H4 (cell line): ENCODE measurements around the gene ANKRD44. TPM values are rescaled to one million over a fixed set of nuclear protein-coding genes. Genes with fewer than 3 reads are reported as not detected.
"Not testable (repeated sequence)": the region's sequence is repeated elsewhere in the genome, so short reads cannot be mapped to it uniquely, and the experiment has no call there.

Experiments used
- DNase-seq: peaks from one replicate; pipeline ENCODE4 v3.0.0-alpha.2; 2015; ENCODE audit warnings: low spot score
- total RNA-seq: library from RNA; depleted of rRNA; stranded (reverse); fragments of >200 nt; shearing (Covaris generic); gene quantifications from 2 replicates; pipeline ENCODE4 v1.2.3, GENCODE V29; 2014

The ANKRD44 gene
- total RNA-seq, 1 experiment from 2014 or later = 4.0 TPM

- DNase-seq = no peak
Observed at GRCh38 chr2:197031803-197032202, 278.8 kb downstream of the ANKRD44 start.

DNA sequence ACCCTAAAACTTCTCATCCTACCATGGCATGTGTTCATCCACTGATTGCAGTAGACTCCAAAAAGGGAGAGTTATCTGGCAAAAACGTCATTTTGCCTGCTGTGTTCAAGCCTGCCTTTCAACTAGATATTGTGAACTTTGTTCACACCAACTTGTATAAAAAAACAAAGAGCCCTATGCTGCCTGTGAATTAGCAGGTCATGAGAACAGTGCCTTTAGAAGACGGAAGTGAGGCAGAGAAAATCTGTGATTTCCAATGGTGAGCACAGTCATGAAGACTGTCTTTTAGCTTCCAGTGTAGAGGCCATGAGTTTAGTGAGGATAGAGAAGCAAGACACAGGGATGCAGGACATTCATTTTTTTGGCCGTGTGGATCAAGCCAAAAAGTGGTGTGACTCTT is 280.5 kb downstream of the ANKRD44 start:
- DNase-seq = no peak

DNA sequence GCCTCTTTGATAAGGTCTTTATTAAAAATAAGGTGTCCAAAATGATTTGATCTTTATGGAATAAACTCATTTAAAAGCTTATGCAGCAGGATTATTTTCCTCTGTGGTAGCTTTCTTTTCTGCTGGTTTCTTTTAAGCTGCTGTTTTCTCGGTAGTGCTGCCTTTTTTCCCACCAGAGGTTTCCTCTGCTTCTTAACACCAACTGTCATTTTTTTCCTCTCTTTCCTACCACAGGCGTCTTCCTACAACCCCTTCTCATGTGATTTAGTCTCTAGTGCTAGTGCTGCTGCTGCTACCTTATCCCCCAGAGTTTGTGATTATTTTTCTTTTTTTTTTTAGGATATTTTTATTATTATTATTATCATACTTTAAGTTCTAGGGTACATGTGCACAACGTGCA is 281.9 kb downstream of the ANKRD44 start:
- DNase-seq = no peak

DNA sequence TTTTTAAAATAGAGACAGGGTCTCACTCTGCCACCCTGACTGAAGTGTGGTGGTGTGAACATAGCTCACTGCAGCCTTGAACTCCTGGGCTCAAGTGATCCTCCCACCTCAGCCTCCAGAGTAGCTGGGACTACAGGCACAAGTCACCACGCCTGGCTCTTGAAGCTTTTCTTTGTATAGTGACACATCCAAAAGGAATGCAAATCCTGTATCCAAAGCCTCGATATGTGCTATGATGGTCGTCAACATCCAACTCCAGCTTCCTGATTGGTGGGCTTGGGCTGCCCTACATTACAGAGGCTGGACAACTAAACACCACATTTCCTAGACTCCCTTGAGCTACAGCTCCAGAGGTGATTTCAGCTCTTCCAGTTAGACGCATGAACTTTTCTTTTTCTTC is 282.4 kb downstream of the ANKRD44 start:
- peak; percentile 89 for DNase-seq

GRCh38 chr2:197024206-197024605 is 286.4 kb downstream of the ANKRD44 start:
- DNase-seq = no peak

DNA sequence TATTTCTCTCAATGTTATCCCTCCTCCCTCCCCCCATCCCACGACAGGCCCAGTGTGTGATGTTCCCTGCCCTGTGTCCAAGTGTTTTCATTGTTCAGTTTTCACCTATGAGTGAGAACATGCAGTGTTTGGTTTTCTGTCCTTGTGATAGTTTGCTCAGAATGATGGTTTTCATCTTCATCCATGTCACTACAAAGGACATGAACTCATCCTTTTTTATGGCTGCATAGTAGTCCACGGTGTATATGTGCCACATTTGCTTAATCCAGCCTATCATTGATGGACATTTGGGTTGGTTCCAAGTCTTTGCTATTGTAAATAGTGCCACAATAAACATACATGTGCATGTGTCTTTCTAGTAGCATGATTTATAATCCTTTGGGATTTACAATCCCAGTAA is 289.7 kb downstream of the ANKRD44 start:
- not testable (repeated sequence) for DNase-seq

DNA sequence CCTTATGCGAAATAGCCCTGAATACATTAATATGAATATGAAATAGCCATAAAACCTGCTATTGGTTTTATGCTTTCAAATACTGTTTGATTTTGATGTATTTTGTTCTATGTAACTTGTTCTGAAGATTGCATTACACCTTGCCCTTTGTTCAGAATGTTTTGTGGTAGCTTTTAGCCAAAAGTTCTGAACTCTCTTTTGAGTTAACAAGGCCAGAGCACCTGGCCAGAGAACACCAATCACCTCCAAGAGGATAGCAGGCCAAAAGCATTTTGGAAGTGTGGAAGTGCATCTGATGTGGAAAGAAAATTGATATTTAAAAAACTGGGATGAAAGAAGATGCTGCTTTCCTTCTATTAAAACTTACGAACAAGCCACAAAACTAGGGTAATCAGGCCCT is 297.5 kb downstream of the ANKRD44 start:
- no peak for DNase-seq

- DNase-seq = peak; percentile 61
Observed at GRCh38 chr2:197011801-197012641, 298.6 kb downstream of the ANKRD44 start.

DNA sequence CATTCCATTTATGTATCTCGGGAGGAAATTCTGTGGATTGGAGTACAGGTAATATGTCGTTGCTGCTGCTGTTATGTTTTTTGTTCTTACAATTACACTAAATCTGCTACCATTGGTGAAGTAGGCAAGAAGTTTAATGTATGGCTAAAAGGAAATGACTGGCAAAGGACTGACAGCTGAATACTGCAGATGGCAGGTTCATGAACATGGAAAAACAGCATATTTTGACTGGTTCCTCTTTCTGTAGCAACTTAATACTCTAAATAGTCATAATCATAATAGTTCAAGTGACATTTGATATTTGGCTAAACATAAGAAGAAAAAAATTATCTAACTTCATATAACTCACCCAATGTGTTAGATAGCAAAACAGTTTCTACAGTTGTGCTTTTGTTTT is 299.6 kb downstream of the ANKRD44 start:
- no peak for DNase-seq

- DNase-seq = no peak
Observed at GRCh38 chr2:197010200-197011020, 300.2 kb downstream of the ANKRD44 start.

- DNase-seq = not testable (repeated sequence)
Observed at GRCh38 chr2:197008741-197009341, 301.7 kb downstream of the ANKRD44 start.

DNA sequence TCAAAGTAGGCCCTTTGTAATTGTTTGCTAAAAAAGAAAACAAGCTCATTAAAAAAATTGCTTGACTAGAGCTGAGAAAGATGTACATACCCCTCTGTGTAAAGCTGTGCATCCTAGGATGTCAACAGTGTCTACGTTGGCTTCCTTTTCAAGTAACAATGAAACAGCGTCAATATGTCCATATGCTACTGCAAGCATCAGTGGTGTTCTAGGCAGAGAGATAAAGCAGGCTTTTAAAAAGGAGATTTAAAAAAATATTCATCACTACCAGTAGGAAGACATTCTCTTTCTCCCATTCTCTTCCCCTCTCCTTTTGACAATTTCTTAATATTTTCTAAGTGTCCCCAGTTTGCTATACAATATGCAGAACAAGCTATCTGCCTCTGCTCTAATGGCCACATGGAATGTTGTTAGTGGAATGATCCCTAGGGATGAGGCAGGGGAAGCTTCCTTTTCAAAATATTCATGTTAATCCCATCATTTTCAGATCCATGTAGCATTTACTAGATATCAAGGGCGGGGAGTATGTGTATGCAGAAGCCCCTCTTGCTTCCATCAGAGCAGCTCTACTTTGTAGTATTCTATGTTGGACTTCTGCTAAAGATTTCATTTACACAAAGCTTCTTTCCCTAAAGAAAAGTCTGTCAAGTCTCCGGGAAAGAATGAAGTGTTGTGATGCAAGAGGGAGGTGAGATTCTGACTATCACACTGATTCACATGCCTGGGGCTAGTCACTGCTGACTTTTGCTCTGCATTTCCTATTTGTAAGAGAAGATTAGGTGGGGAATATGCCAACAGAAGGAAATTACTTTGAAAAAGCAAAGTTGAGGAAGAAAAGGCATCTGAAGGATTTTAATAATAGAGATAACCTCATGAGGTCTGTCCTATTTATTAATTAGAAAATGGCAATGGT is 302.6 kb downstream of the ANKRD44 start:
- DNase-seq = no peak

GRCh38 chr2:197001921-197002320 is 308.7 kb downstream of the ANKRD44 start:
- DNase-seq = no peak

DNA sequence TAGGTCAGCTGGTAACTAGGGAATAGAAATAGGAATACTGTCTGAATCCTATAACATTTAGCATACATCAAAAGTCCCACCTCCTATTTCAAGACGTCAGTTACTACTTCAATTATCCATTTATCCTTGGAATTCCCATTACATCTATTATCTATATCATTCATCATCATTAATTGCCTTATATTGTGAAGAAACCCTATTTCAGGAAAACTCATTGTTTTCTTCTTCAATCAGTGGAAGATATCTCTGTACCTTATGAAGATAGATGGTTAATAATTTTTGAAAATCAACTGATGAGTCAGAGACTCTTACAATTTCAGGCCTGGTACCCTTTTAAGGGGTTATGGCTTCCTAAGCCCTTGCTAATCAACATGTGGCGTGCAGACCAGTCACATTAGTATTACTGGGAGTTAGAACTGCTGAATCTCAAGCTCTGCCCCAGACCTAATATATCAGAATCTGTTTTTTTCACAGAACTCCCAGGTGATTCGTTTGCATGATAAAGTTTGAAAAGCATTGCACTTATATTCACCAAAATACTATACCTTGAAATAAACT is 314.7 kb downstream of the ANKRD44 start:
- no peak for DNase-seq

DNA sequence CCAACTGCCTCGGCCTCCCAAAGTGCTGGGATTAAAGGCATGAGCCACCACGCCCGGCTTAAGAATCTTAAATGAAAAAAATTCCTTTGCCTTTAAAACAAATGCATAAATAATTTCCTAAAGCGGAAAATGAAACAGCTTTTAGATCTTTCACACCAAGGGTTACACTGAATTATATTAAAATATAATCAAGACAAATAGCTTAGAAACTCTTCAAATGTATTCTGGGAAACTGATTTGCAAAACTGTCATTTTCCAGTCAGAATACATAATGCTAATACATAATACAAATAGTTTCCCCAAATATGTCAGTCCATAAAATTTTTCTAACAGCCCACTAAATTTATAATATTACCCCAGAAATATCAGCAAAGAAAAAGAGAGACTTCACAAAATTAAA is 315.8 kb downstream of the ANKRD44 start:
- DNase-seq = no peak

DNA sequence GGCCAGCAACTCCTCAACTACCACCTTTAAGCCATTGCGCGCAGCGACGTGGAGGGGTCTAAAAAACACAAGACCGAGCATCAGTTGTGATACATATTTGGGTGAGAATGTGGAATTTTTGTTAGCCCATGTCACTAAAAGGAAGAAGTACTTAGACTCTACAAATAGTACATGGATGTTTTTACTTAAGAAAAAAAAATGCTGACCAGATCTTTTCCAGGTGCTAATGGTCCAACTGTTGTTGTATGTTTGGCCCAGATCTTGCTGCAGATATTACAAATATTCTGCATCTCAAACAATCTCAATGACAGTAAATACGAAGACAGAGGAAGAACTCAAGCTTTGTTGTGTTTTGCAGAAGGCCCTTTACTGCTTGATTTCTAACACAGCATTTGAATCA is 317.0 kb downstream of the ANKRD44 start:
- no peak for DNase-seq

DNA sequence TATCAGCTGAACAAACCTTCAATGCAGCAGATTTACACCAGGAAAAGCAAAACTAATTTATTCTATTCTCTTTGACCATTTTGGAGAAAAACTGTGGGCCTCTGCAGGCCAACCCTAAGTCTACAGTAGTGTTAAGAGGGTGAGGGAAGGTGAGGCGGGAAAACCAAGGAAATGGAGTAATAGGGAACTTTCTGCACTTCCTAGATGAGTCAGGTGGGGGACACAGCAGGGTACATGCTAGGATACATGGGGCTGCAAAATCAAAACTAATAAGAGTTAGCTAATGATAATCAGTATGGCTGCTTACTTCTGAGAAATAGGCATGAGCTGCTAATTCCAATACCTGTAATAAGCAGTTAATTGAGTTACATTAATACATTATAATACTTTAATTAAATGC is 318.1 kb downstream of the ANKRD44 start:
- no peak for DNase-seq

GRCh38 chr2:196990788-196991461 is 319.7 kb downstream of the ANKRD44 start:
- no peak for DNase-seq

- DNase-seq = no peak
Observed at GRCh38 chr2:196990092-196990491, 320.5 kb downstream of the ANKRD44 start.

- no peak for DNase-seq
Observed at GRCh38 chr2:196989496-196989895, 321.1 kb downstream of the ANKRD44 start.

DNA sequence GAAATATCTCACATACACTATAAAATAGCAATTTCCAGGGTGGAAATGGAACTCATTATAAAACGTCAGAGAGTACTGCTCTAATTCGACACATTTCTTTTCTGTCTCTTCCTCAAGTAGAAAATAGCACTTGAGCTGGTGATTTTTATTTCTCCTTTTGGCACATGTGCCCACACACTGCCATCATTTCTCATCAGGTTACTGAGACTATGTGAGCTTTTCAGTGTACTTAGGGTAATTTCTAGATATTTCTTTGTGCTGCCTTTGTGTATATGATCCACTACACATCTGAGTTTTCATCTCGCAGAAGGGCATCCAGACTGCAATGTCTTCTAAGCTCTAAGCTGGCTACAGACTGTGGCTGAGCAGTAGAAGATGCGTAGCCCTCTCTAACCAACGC is 321.9 kb downstream of the ANKRD44 start:
- DNase-seq = no peak
